IgD-negative memory B cell (primary cell): Measurements from ENCODE around the gene B3GNT7. TPM values are rescaled to one million over a fixed set of nuclear protein-coding genes. Genes with fewer than 3 reads are reported as not detected.
"Not testable (repeated sequence)": the region's sequence is repeated elsewhere in the genome, so short reads cannot be mapped to it uniquely, and the experiment has no call there.

Experiments used
- H3K27ac Mint-ChIP-seq, 3 donors: one replicate each; pipeline ENCODE4 v1.8.0; 2020 to 2022; ENCODE audit warnings: mild to moderate bottlenecking in 3 of 3, mixed read lengths in 3 of 3, moderate library complexity in 1 of 3
- H3K27me3 Mint-ChIP-seq: one replicate; pipeline ENCODE4 v1.8.0; 2021; ENCODE audit warnings: mixed read lengths
- H3K36me3 Mint-ChIP-seq: one replicate; pipeline ENCODE4 v1.8.0; 2020; ENCODE audit warnings: mild to moderate bottlenecking, mixed read lengths
- H3K4me1 Mint-ChIP-seq, 3 donors: one replicate each; pipeline ENCODE4 v1.8.0; 2020 to 2022; ENCODE audit warnings: mixed read lengths in 3 of 3, mild to moderate bottlenecking in 1 of 3
- H3K4me3 Mint-ChIP-seq, 4 donors: one replicate each; pipeline ENCODE4 v1.8.0; 2020 to 2022; ENCODE audit warnings: mild to moderate bottlenecking in 4 of 4, mixed read lengths in 4 of 4, moderate library complexity in 3 of 4
- H3K9me3 Mint-ChIP-seq, 3 donors: one replicate each; pipeline ENCODE4 v1.8.0; 2020 to 2021; ENCODE audit warnings: mixed read lengths in 3 of 3, mild to moderate bottlenecking in 1 of 3
- polyA plus RNA-seq: library from polyadenylated mRNA; unstranded; fragments of 300-500 nt; fragmentation: Illumina TruSeq; gene quantifications from one replicate; pipeline ENCODE4 v1.2.3, GENCODE V29; 2021

B3GNT7 gene
- polyA plus RNA-seq, 1 donor from 2014 or later, result 3.3 TPM

DNA sequence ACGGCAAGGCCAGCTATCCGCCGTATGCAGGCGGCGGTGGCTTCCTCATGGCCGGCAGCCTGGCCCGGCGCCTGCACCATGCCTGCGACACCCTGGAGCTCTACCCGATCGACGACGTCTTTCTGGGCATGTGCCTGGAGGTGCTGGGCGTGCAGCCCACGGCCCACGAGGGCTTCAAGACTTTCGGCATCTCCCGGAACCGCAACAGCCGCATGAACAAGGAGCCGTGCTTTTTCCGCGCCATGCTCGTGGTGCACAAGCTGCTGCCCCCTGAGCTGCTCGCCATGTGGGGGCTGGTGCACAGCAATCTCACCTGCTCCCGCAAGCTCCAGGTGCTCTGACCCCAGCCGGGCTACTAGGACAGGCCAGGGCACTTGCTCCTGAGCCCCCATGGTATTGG, 3.1 kb downstream of the B3GNT7 start:
- H3K4me3 Mint-ChIP-seq, result peak overlapping the region in 2 of 4 donors; percentile 63 to 67

DNA sequence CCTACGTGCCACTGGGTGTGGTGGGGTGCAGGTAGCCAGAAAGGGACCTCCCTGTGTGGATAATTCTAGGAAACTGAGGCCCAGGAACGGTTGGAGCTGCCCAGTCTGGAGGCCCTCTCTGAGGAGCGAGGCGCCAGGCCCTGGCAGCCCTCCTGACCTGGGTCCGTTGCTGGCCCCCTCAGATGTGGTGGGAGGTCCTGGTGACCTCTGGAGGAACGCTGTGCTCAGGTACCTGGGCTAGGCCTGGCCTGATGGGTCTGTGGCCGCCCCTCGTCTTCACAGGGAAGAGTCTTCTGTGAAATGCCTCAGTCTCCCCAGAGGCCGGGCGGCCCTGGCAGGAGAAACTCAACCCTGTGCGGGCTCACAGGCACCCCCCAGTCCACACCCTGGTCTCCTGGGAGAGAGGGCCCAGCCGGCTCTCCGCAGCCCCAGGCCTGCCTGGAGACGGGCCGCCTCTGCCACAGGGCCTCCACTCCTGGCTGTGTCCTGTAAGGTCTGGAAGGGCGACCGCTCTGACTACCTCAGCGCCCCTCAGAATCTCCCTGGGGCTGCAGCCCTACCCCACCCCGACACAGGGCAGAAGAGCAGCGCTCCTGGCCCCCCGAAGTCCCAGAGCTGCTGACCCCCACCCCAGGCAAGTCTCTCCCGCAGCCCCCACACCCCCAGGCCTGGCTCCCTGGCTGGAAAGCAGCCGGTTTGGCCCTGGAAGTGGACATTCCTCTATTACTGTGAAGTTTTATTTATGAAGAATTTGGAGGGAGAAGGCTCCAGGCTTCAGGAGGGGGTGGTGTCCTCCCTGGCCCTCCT, 3.7 kb downstream of the B3GNT7 start:
- H3K36me3 Mint-ChIP-seq, result peaks cover 2% of the 10 kb centered on the region
- peak overlapping the region in 2 of 4 donors; percentile 63 to 67 for H3K4me3 Mint-ChIP-seq
- peak overlapping the region in 2 of 3 donors; percentile 27 to 28 for H3K27ac Mint-ChIP-seq
- H3K9me3 Mint-ChIP-seq, result no peaks in the 10 kb centered on the region
- H3K4me1 Mint-ChIP-seq, result peaks cover 7 to 19% (median 18%) of the 10 kb centered on the region in 3 donors
- no peaks in the 10 kb centered on the region for H3K27me3 Mint-ChIP-seq

More for the DNA sequence above, 3.1 kb downstream of the B3GNT7 start:
- no peaks in the 10 kb centered on the region for H3K9me3 Mint-ChIP-seq
- peaks cover 9 to 21% (median 19%) of the 10 kb centered on the region in 3 donors for H3K4me1 Mint-ChIP-seq
- H3K27me3 Mint-ChIP-seq, result no peaks in the 10 kb centered on the region
- H3K27ac Mint-ChIP-seq, result peak overlapping the region in 1 of 3 donors; percentile 28
- H3K36me3 Mint-ChIP-seq, result peaks cover 2% of the 10 kb centered on the region

DNA sequence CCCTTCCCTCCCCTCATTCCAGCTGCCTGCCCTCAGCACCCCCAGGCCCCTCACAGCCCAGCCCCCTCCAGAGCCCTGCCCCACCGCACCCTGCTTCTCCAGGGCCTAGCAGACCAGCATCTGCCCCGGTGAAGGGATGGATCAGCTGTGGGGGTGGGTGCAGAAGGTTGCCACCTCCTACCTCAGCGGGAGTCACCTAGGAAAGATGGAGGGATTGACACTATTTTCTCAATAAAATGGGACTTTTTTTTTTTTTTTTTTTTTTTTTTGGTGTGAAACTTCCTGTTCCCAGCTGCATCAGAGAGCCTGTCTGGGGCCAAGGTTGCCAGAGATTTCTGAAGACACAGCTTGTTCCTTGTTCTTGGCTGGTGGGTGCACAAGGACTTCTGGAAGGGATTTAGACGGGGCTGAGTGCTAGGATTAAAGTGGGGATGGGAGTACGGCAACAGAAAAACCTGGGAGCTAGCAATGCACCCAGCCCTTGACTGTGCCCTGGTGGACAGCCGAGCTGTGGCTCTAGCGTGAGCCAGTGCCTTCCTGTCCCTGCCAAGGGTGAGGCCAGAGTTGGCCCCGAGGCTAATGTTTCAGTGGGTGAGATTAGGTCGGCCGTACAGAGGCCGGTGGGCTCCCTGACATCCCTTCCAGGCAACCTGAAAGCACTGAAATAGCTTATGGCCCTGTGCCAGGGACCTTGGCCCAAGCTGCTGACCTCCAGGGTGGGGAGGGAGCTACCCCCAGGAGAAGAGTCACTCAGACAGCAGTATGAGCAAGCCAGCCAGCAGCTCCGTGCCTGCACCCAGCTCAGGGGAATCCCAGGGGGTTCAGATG, 4.6 kb downstream of the B3GNT7 start:
- H3K4me1 Mint-ChIP-seq, result peaks cover 7 to 13% (median 13%) of the 10 kb centered on the region in 3 donors
- peak overlapping the region in 1 of 3 donors; percentile 27 for H3K27ac Mint-ChIP-seq
- no peaks in the 10 kb centered on the region for H3K27me3 Mint-ChIP-seq
- H3K9me3 Mint-ChIP-seq, result no peaks in the 10 kb centered on the region
- peak overlapping the region in 1 of 4 donors; percentile 33 for H3K4me3 Mint-ChIP-seq
- H3K36me3 Mint-ChIP-seq, result peaks cover 2% of the 10 kb centered on the region

DNA sequence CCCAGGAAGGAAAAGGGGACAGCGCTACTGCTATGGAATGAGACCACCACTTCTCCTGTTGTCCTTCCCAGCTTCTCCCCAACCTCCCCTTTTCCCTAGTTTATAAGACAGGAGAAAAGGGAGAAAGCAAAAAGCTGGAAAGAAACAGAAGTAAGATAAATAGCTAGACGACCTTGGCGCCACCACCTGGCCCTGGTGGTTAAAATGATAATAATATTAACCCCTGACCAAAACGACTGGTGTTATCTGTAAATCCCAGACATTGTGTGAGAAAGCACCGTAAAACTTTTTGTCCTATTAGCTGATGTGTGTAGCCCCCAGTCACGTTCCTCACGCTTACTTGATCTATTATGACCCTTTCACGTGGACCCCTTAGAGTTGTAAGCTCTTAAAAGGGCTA, 5.2 kb downstream of the B3GNT7 start:
- H3K27ac Mint-ChIP-seq, result peak overlapping the region in 1 of 3 donors; percentile 76
- H3K4me1 Mint-ChIP-seq, result peaks cover 10 to 19% (median 18%) of the 10 kb centered on the region in 3 donors

DNA sequence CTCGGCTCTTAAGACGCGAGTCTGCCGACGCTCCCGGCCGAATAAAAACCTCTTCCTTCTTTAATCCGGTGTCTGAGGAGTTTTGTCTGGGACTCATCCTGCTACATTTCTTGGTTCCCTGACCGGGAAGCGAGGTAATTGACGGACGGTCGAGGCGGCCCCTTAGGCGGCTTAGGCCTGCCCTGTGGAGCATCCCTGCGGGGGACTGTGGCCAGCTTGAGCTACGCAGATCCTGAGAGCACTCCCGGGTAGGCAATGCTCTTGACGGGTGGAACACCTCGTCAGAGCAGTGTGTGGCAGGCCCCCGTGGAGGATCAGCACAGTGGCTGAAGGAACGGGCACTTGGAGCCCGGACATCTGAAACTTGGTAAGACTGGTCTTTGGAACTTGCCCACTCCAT, 5.6 kb downstream of the B3GNT7 start:
- peaks cover 13 to 22% (median 20%) of the 10 kb centered on the region in 3 donors for H3K4me1 Mint-ChIP-seq
- H3K4me3 Mint-ChIP-seq, result peak overlapping the region in 1 of 4 donors; percentile 33

More for the DNA sequence above, 5.2 kb downstream of the B3GNT7 start:
- H3K27me3 Mint-ChIP-seq, H3K36me3 Mint-ChIP-seq, H3K9me3 Mint-ChIP-seq: not testable (repeated sequence)
- H3K4me3 Mint-ChIP-seq, result peak overlapping the region in 1 of 4 donors; percentile 33

DNA sequence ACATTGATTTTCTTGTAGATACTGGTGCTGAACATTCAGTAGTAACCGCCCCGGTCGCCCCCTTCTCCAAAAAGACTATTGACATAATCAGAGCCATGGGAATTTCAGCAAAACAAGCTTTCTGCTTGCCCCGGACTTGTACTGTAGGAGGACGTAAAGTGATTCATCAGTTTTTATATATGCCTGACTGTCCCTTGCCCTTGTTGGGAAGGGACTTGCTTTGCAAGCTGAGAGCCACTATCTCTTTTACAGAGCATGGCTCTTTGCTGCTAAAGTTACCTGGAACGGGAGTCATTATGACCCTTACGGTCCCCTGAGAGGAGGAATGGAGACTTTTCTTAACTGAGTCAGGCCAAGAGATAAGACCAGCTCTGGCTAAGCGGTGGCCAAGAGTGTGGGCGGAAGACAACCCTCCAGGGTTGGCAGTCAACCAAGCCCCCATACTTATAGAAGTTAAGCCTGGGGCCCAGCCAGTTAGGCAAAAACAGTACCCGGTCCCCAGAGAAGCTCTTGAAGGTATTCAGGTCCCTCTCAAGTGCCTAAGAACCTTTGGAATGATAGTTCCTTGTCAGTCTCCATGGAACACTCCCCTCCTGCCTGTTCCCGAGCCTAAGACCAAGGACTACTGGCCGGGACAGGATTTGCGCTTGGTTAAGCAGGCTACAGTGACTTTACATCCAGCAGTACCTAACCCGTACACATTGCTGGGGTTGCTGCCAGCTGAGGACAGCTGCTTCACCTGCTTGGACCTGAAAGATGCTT, 8.1 kb downstream of the B3GNT7 start:
- H3K4me1 Mint-ChIP-seq, result peaks cover 7 to 22% (median 11%) of the 10 kb centered on the region in 3 donors
- H3K27me3 Mint-ChIP-seq, H3K4me3 Mint-ChIP-seq, H3K27ac Mint-ChIP-seq, H3K9me3 Mint-ChIP-seq, H3K36me3 Mint-ChIP-seq: not testable (repeated sequence)

More for the DNA sequence above, 5.6 kb downstream of the B3GNT7 start:
- H3K36me3 Mint-ChIP-seq, H3K9me3 Mint-ChIP-seq, H3K27me3 Mint-ChIP-seq: not testable (repeated sequence)
- H3K27ac Mint-ChIP-seq, result peak overlapping the region in 2 of 3 donors; percentile 63 to 76

DNA sequence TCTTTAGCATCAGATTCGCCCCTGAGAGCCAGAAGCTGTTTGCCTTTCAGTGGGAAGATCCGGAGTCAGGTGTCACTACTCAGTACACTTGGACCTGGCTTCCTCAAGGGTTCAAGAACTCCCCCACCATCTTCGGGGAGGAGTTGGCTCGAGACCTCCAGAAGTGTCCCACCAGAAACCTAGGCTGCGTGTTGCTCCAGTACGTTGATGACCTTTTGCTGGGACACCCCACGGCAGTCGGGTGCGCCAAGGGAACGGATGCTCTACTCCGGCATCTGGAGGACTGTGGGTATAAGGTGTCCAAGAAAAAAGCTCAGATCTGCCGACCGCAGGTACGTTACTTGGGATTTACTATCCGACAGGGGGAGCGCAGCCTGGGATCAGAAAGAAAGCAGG, 8.7 kb downstream of the B3GNT7 start:
- H3K27me3 Mint-ChIP-seq, H3K27ac Mint-ChIP-seq, H3K36me3 Mint-ChIP-seq, H3K9me3 Mint-ChIP-seq, H3K4me3 Mint-ChIP-seq: not testable (repeated sequence)
- H3K4me1 Mint-ChIP-seq, result peaks cover 7 to 22% (median 11%) of the 10 kb centered on the region in 3 donors

DNA sequence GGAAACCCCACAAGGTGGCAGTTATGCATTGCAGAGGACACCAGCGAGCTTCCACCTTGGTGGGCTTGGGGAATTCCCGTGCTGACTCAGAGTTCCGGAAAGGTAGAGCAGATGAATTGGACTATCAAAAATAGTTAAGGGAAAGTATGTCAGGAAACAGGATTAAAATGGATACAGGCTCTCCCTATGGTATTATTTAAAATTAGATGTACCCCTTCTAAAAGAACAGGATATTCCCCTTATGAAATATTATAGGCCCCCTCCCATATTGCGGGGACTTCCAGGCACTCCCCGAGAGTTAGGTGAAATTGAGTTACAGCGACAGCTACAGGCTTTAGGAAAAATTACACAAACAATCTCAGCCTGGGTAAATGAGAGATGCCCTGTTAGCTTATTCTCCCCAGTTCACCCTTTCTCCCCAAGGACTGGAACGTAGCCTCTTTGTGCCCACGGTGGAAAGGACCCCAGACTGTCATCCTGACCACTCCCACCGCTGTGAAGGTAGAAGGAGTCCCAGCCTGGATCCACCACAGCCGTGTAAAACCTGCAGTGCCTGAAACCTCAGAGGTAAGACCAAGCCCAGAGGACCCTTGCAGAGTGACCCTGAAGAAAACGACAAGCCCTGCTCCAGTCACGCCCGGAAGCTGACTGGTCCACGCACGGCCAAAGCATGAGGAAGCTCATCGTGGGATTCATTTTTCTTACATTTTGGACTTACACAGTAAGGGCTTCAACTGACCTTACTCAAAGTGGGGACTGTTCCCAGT, 10.3 kb downstream of the B3GNT7 start:
- H3K27me3 Mint-ChIP-seq, H3K9me3 Mint-ChIP-seq, H3K36me3 Mint-ChIP-seq: not testable (repeated sequence)
- peak overlapping the region; percentile 13 to 70 (median 49) for H3K27ac Mint-ChIP-seq
- H3K4me1 Mint-ChIP-seq, result peaks cover 7 to 22% (median 11%) of the 10 kb centered on the region in 3 donors
- H3K4me3 Mint-ChIP-seq, result peak overlapping the region; percentile 32 to 78 (median 62)

DNA sequence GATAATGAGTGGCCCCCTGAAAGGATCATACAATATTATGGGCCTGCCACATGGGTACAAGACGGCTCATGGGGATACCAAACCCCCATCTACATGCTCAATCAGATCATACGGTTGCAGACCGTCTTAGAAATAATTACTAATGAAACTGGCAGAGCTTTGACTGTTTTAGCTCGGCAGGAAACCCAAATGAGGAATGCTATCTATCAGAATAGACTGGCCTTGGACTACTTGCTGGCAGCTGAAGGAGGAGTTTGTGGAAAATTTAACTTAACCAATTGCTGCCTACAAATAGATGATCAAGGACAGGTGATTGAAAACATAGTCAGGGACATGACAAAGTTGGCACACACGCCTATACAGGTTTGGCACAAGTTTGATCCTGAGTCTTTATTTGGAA, 12.2 kb downstream of the B3GNT7 start:
- not testable (repeated sequence) for H3K36me3 Mint-ChIP-seq, H3K27ac Mint-ChIP-seq, H3K27me3 Mint-ChIP-seq, H3K9me3 Mint-ChIP-seq, H3K4me3 Mint-ChIP-seq
- peaks cover 9 to 21% (median 11%) of the 10 kb centered on the region in 3 donors for H3K4me1 Mint-ChIP-seq

DNA sequence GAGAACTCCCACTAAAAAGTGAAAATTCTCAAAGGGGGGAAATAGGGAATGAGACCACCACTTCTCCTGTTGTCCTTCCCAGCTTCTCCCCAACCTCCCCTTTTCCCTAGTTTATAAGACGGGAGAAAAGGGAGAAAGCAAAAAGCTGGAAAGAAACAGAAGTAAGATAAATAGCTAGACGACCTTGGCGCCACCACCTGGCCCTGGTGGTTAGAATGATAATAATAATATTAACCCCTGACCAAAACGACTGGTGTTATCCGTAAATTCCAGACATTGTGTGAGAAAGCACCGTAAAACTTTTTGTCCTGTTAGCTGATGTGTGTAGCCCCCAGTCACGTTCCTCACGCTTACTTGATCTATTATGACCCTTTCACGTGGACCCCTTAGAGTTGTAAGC, 12.8 kb downstream of the B3GNT7 start:
- not testable (repeated sequence) for H3K27ac Mint-ChIP-seq, H3K36me3 Mint-ChIP-seq, H3K9me3 Mint-ChIP-seq, H3K27me3 Mint-ChIP-seq
- peaks cover 9 to 19% (median 11%) of the 10 kb centered on the region in 3 donors for H3K4me1 Mint-ChIP-seq
- H3K4me3 Mint-ChIP-seq, result peak overlapping the region in 1 of 4 donors; percentile 7

DNA sequence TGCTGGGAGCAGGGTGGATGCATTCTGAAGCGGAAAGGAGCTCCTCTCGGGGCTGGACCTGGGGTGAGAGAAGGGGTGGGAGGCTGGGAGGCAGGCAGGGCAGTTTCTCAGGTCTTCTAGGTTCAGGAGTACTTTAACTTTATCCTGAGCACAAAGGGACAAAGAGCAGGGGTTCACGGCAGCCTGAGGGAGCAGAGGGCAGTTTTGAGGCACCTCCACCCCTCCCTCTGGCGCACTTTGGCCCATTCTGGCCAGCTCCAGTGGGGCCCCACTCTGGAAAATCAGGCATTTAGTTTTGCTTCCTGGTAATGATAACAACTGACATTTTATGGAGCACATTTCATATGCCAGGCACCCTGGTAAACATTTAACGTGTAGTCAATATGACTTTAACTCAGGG, 14.3 kb downstream of the B3GNT7 start:
- Mint-ChIP-seq H3K27ac (no peak overlapping the region), H3K27me3 (peaks cover 9% of the 10 kb centered on the region), H3K4me3 (no peak overlapping the region), H3K4me1 (peaks cover 9 to 19% (median 11%) of the 10 kb centered on the region in 3 donors), H3K9me3 (peaks cover 0 to 6% (median 4%) of the 10 kb centered on the region in 3 donors), H3K36me3 (no peaks in the 10 kb centered on the region)

DNA sequence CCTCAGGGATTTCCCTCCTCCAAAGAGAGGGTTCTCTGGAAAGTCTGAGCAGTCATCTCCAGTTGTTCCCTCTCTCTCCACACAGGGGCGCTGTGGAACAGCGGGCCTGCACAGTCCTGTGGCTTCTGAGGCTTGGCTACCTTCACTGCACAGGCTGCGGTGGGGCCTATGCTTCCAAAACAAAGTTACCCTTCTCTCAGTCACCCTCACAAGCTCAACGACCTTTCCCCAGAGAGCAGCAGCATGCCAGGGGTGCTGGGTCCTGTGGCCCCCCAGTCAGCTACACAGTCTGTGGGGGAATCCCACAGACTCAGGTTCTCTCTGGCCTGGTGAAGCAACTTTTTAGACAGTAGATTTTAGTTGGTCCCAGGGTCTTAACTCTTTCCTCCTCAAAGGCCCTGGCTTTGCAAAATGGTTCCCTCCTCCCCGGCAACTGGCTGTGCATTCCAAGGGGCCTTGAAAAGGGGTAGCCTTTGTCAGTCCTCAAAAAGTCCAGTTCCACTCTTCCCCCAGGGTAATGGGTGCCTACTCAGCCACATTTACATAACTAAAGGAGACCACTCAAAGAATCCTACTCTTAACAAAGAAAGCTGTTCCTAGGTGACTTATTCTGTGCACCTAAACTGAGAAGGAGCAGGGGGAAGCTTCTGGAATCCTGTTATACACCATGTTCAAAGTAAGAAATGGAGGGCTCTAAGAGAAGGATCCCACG, 14.9 kb downstream of the B3GNT7 start:
- Mint-ChIP-seq H3K36me3 (no peaks in the 10 kb centered on the region), H3K4me3 (no peak overlapping the region), H3K27me3 (peaks cover 9% of the 10 kb centered on the region), H3K4me1 (peaks cover 7 to 15% (median 8%) of the 10 kb centered on the region in 3 donors), H3K27ac (no peak overlapping the region), H3K9me3 (peaks cover 0 to 6% (median 4%) of the 10 kb centered on the region in 3 donors)

DNA sequence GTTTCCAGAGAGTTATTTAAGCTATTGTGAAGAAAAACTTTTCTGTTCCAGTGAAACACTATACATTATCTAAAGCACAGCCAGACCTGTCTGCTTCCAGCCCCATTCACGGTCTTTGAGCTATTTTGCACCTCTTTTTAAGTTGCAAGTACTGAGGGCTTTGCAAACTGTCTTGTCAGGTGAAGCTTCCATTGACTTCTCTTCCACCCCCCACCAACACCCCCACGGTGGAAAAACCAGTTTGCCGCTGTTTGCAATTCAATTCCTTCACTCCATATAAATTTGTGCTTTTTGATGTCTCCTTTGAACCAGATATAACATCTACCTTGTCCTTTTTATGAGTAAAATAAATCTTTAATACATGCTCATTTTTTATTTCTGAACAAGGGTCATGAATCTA, 15.7 kb downstream of the B3GNT7 start:
- peaks cover 0 to 6% (median 4%) of the 10 kb centered on the region in 3 donors for H3K9me3 Mint-ChIP-seq

More for the DNA sequence above, 15.7 kb downstream of the B3GNT7 start:
- Mint-ChIP-seq H3K4me1 (peaks cover 2 to 10% (median 3%) of the 10 kb centered on the region in 3 donors), H3K27ac (no peak overlapping the region), H3K27me3 (peaks cover 9% of the 10 kb centered on the region), H3K4me3 (peak overlapping the region in 3 of 4 donors; percentile 72 to 88 (median 76)), H3K36me3 (no peaks in the 10 kb centered on the region)
